Measurements from ENCODE around the gene HSD17B2. TPM values are rescaled to one million over a fixed set of nuclear protein-coding genes. Genes with fewer than 3 reads are reported as not detected.
"Not testable (repeated sequence)": the region's sequence is repeated elsewhere in the genome, so short reads cannot be mapped to it uniquely, and the experiment has no call there.

Gene HSD17B2
- total RNA-seq, 2 donors from 2014 or later, result 12.2 to 24.1 TPM

- no peak overlapping the region for H3K27ac ChIP-seq
- 87 to 92% methylated on average over 3 of the region's 3 CpGs for WGBS, 2 donors
- intact Hi-C loops (cut with DNase I), result no loop called here
Observed at GRCh38 chr16:82096641-82097040, 61.6 kb downstream of the HSD17B2 start.

DNA sequence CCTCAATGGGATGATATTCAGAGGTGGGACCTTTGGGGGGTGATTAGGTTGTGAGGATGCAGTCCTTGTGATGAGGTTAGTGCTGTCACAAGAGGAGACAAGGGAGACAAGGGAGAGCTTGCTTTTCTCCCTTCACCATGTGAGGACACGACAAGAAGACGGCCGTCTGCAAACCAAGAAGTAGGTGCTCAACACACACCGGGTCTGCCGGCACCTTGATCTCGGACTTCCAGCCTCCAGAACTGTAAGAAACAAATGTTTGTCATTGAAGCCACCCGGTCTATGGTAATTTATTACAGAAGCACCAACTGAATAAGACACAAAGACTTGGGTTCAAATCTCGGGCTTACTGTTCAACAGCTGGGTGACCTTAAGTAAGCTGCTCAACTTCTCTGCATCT, 70.1 kb downstream of the HSD17B2 start:
- TF ChIP-seq CTCF (IDR thresholded peaks at IDR 0.05) (no peak), POLR2A (IDR thresholded peaks at IDR 0.05) (no peak)
- Histone ChIP-seq H3K4me1 (no peaks in the 10 kb centered on the region), H3K27me3 (no peaks in the 10 kb centered on the region), H3K4me3 (no peak overlapping the region), H3K27ac (no peak overlapping the region), H3K36me3 (replicated peaks in 1 of 2; ENCODE audit: insufficient read depth in 1 of 2, low read depth in 2 of 2) (no peaks in the 10 kb centered on the region), H3K9me3 (no peaks in the 10 kb centered on the region)
- intact Hi-C loops (cut with DNase I), result no loop called here
- DNase-seq, result no peak
- no peak for ATAC-seq
- 77 to 84% methylated on average over 8 of the region's 8 CpGs for WGBS, 2 donors

More at GRCh38 chr16:82096641-82097040, 61.6 kb downstream of the HSD17B2 start:
- no peak overlapping the region for H3K4me3 ChIP-seq
- H3K27me3 ChIP-seq, result no peaks in the 10 kb centered on the region
- no peaks in the 10 kb centered on the region for H3K4me1 ChIP-seq
- DNase-seq, result no peak
- peaks cover 0 to 3% of the 10 kb centered on the region in 2 donors for H3K36me3 ChIP-seq (replicated peaks in 1 of 2; ENCODE audit: insufficient read depth in 1 of 2, low read depth in 2 of 2)
- H3K9me3 ChIP-seq, result no peaks in the 10 kb centered on the region
- no peak for ATAC-seq
- TF ChIP-seq POLR2A (IDR thresholded peaks at IDR 0.05) (no peak), CTCF (IDR thresholded peaks at IDR 0.05) (no peak)

GRCh38 chr16:82108100-82108499, 73.0 kb downstream of the HSD17B2 start:
- H3K9me3 ChIP-seq, result no peaks in the 10 kb centered on the region
- no peak for ATAC-seq
- WGBS, 2 donors, result 79 to 82% methylated on average over 2 of the region's 2 CpGs
- H3K36me3 ChIP-seq (replicated peaks in 1 of 2; ENCODE audit: insufficient read depth in 1 of 2, low read depth in 2 of 2), result no peaks in the 10 kb centered on the region
- no peak overlapping the region for H3K4me3 ChIP-seq
- DNase-seq, result no peak
- no peaks in the 10 kb centered on the region for H3K27me3 ChIP-seq
- H3K27ac ChIP-seq, result no peak overlapping the region
- H3K4me1 ChIP-seq, result no peaks in the 10 kb centered on the region
- intact Hi-C loops (cut with DNase I), result no loop called here
- TF ChIP-seq CTCF (IDR thresholded peaks at IDR 0.05) (no peak), POLR2A (IDR thresholded peaks at IDR 0.05) (no peak)

DNA sequence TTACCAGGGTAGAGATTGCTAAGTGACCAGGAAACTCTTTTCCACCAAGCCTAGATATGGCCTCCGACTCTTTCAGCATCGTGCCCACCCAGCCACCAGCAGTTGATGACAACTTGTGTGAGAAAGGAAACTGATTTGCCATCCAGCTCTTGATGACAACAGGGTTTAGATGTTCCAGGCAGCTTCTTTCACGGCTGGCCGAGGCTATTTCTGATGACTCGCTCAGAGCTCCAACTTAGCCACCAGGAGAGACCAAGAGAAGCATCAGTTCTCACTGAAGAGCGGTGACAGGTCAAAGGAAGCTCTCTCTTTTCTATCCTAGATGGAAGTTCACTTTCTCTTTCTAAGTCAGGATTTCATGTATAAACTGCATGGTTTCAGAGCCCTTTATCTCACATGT, 73.7 kb downstream of the HSD17B2 start:
- ATAC-seq, result no peak
- Histone ChIP-seq H3K36me3 (replicated peaks in 1 of 2; ENCODE audit: insufficient read depth in 1 of 2, low read depth in 2 of 2) (no peaks in the 10 kb centered on the region), H3K4me3 (no peak overlapping the region), H3K9me3 (no peaks in the 10 kb centered on the region), H3K27me3 (no peaks in the 10 kb centered on the region), H3K27ac (no peak overlapping the region), H3K4me1 (no peaks in the 10 kb centered on the region)
- 75% methylated on average over 6 of the region's 6 CpGs for WGBS, 2 donors
- intact Hi-C loops (cut with DNase I), result no loop called here
- TF ChIP-seq CTCF (IDR thresholded peaks at IDR 0.05), result no peak
- no peak for TF ChIP-seq POLR2A (IDR thresholded peaks at IDR 0.05)
- DNase-seq, result no peak

DNA sequence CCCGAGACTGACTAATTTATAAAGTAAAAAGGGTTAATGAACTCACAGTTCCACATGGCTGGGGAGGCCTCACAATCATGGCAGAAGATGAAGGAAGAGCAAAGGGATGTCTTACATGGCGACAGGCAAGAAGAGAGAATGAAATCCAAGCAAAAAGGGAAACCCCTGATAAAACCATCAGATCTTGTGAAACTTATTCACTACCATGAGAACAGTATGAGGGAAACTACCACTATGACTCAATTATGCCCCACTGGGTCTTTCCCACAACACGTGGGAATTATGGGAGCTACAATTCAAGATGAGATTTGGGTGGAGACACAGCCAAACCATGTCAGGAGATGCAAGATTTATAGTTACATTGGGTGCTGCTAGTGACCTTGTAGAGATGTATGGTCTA, 74.2 kb downstream of the HSD17B2 start:
- WGBS, 2 donors, result 57 to 65% methylated on average over 3 of the region's 3 CpGs
- H3K27ac ChIP-seq; H3K36me3 ChIP-seq (replicated peaks in 1 of 2; ENCODE audit: insufficient read depth in 1 of 2, low read depth in 2 of 2); DNase-seq; H3K27me3 ChIP-seq; H3K4me3 ChIP-seq; ATAC-seq; H3K4me1 ChIP-seq; H3K9me3 ChIP-seq; intact Hi-C loops (cut with DNase I): not testable (repeated sequence)
